IPS-20b (cell line): Measurements from ENCODE around the gene FOXR1.
A peak's percentile ranks its signal among the peaks of the same experiment; 100 is the strongest.

Experiments used
- H3K27ac ChIP-seq: one replicate; pipeline ENCODE4 v1.5.1; 2013; ENCODE audit warnings: low read length
- H3K27me3 ChIP-seq: 2 replicates; pipeline ENCODE4 v1.6.1; 2013; ENCODE audit warnings: mild to moderate bottlenecking, low read length, inconsistent platforms; ENCODE audit not compliant: insufficient read depth
- H3K36me3 ChIP-seq: 2 replicates; pipeline ENCODE4 v1.6.1; 2013; ENCODE audit warnings: low read depth, mild to moderate bottlenecking, inconsistent platforms, low read length, moderate library complexity; ENCODE audit not compliant: insufficient read depth
- H3K4me1 ChIP-seq: 2 replicates; pipeline ENCODE4 v1.6.1; 2013; ENCODE audit warnings: mild to moderate bottlenecking, control low read depth, inconsistent platforms, low read length, moderate library complexity; ENCODE audit not compliant: insufficient read depth
- H3K4me3 ChIP-seq: 2 replicates; pipeline ENCODE4 v1.5.1; 2013; ENCODE audit warnings: mild to moderate bottlenecking, low read length, inconsistent platforms
- H3K9ac ChIP-seq: 2 replicates; pipeline ENCODE4 v1.6.1; 2013; ENCODE audit warnings: low read depth, mild to moderate bottlenecking, inconsistent platforms, low read length, moderate library complexity
- H3K9me3 ChIP-seq: 2 replicates; pipeline ENCODE4 v1.6.1; 2013; ENCODE audit warnings: mild to moderate bottlenecking, low read depth, low read length, inconsistent platforms; ENCODE audit not compliant: insufficient read depth

FOXR1 gene

GRCh38 chr11:119030329-119031047 is 58.9 kb downstream of the FOXR1 start, which contains the start of gene SLC37A4:
TSS of gene SLC37A4 (minus strand) at chr11:119030877.
- Histone ChIP-seq H3K36me3 (peaks cover 35% of the 10 kb centered on the region), H3K9ac (peak within 1 kb of the TSS; percentile 98), H3K4me1 (peaks cover 10% of the 10 kb centered on the region), H3K9me3 (no peaks in the 10 kb centered on the region), H3K27ac (peak within 1 kb of the TSS; percentile 72), H3K27me3 (no peaks in the 10 kb centered on the region), H3K4me3 (peak within 1 kb of the TSS; percentile 97)
